ENCODE data around the gene SCN1A. TPM values are rescaled to one million over a fixed set of nuclear protein-coding genes. Genes with fewer than 3 reads are reported as not detected.

Gene SCN1A
- total and polyA plus RNA-seq, 2 donors (not counting 3 experiments of a cell fraction or from before 2014, with no cell fraction given) = not detected

DNA sequence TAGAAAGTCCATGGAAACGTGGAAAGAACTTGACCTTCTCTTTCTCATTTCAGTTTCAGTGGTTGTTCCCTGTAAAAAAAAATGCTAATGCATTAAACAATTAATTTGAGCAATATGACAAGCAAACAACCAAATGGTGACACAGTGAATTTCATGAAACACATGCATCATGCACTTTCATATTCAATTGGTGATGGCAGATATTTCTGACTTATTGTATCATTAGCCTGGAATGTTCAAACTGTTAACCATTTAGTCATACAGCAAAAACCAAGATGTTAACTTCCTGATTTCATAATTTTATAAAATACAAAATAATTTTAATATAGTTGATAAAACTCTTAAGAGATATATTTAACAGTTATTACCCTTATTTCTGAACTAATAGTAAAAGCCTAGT lies 85.5 kb downstream of the SCN1A start:
- Histone ChIP-seq H3K9me3 (replicated peaks; ENCODE audit: control insufficient read depth, insufficient read depth, low read length) (no peaks in the 10 kb centered on the region), H3K9ac (replicated peaks; ENCODE audit: extremely low read depth, insufficient read depth, low read length) (no peak overlapping the region), H3K4me1 (ENCODE audit: control insufficient read depth, extremely low read depth, insufficient read depth, low read length) (no peaks in the 10 kb centered on the region), H2AFZ (ENCODE audit: low read depth, low read length) (no peak overlapping the region), H3K79me2 (ENCODE audit: control insufficient read depth, insufficient read depth, low read length) (no peaks in the 10 kb centered on the region), H3K27me3 (ENCODE audit: control insufficient read depth in 2 of 2, insufficient read depth in 2 of 2, low read length in 2 of 2) (no peaks in the 10 kb centered on the region), H3K27ac (ENCODE audit: insufficient read depth, low read depth, low read length) (no peak overlapping the region), H3K9me1 (replicated peaks; ENCODE audit: control insufficient read depth, extremely low read depth, insufficient read depth, low read length) (no peaks in the 10 kb centered on the region), H3K36me3 (ENCODE audit: control insufficient read depth in 2 of 2, extremely low read depth in 1 of 2, insufficient read depth in 2 of 2, low read length in 2 of 2) (no peaks in the 10 kb centered on the region), H4K20me1 (replicated peaks; ENCODE audit: control insufficient read depth, extremely low read depth, insufficient read depth, low read length) (no peaks in the 10 kb centered on the region), H3K4me2 (ENCODE audit: insufficient read depth, low read length) (no peak overlapping the region), H3K4me3 (replicated peaks in 1 of 3; ENCODE audit: insufficient read depth in 1 of 3, low read depth in 1 of 3, low read length in 3 of 3) (no peak overlapping the region)
- BruUV-seq (replicated peaks) = no TSS peak
- DNase-seq (ENCODE audit: low read depth, low spot score) (no peak), FAIRE-seq (no peak)
- no peak for TF ChIP-seq GATA2 (IDR thresholded peaks at IDR 0.05; ENCODE audit: insufficient read depth, insufficient read length, low read depth, low read length)
- TF ChIP-seq JUN (IDR thresholded peaks at IDR 0.05; ENCODE audit: borderline replicate concordance, insufficient read depth, insufficient read length, low read depth) = no peak
- TF ChIP-seq, protein P1, sequence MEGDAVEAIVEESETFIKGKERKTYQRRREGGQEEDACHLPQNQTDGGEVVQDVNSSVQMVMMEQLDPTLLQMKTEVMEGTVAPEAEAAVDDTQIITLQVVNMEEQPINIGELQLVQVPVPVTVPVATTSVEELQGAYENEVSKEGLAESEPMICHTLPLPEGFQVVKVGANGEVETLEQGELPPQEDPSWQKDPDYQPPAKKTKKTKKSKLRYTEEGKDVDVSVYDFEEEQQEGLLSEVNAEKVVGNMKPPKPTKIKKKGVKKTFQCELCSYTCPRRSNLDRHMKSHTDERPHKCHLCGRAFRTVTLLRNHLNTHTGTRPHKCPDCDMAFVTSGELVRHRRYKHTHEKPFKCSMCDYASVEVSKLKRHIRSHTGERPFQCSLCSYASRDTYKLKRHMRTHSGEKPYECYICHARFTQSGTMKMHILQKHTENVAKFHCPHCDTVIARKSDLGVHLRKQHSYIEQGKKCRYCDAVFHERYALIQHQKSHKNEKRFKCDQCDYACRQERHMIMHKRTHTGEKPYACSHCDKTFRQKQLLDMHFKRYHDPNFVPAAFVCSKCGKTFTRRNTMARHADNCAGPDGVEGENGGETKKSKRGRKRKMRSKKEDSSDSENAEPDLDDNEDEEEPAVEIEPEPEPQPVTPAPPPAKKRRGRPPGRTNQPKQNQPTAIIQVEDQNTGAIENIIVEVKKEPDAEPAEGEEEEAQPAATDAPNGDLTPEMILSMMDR (IDR thresholded peaks at IDR 0.05; ENCODE audit: extremely low read depth in 1 of 2, insufficient read depth in 1 of 2, low read depth in 1 of 2, low read length in 2 of 2) = no peak
- TF ChIP-seq POLR2A (IDR thresholded peaks at IDR 0.05; ENCODE audit: low read depth, low read length) = no peak
- TF ChIP-seq, protein P2, sequence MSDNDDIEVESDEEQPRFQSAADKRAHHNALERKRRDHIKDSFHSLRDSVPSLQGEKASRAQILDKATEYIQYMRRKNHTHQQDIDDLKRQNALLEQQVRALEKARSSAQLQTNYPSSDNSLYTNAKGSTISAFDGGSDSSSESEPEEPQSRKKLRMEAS (IDR thresholded peaks at IDR 0.05; ENCODE audit: insufficient read depth, insufficient read length) = no peak
- no peak for TF ChIP-seq MYC (IDR thresholded peaks at IDR 0.05; ENCODE audit: low read depth, low read length)
- TF ChIP-seq EZH2 (IDR thresholded peaks at IDR 0.05; ENCODE audit: borderline replicate concordance, low read depth, low read length, severe bottlenecking) = no peak
- no peak for TF ChIP-seq POLR2AphosphoS5 (IDR thresholded peaks at IDR 0.05; ENCODE audit: insufficient read depth, low read depth, low read length)
- TF ChIP-seq FOS (IDR thresholded peaks at IDR 0.05; ENCODE audit: borderline replicate concordance, insufficient read depth, low read length) = no peak
- ChIA-PET CTCF (interaction anchor here (1.0 to 1.9 kb wide), 2 partner anchors 9 to 15 kb away, joined by 3 to 8 read pairs; no protein-coding TSS in a partner anchor), POLR2A (no interaction called here)
- dilution Hi-C loops (cut with MboI; ENCODE audit: extremely low pct_ligation_motif_present, low sequenced_read_pairs) = no loop called here
- intact Hi-C loops (cut with micrococcal nuclease) = no loop called here

Data from endothelial cell of umbilical vein (primary cell).